Measurements from ENCODE around the gene KRABD2.
"Not testable (repeated sequence)": the region's sequence is repeated elsewhere in the genome, so short reads cannot be mapped to it uniquely, and the experiment has no call there.

KRABD2 gene

DNA sequence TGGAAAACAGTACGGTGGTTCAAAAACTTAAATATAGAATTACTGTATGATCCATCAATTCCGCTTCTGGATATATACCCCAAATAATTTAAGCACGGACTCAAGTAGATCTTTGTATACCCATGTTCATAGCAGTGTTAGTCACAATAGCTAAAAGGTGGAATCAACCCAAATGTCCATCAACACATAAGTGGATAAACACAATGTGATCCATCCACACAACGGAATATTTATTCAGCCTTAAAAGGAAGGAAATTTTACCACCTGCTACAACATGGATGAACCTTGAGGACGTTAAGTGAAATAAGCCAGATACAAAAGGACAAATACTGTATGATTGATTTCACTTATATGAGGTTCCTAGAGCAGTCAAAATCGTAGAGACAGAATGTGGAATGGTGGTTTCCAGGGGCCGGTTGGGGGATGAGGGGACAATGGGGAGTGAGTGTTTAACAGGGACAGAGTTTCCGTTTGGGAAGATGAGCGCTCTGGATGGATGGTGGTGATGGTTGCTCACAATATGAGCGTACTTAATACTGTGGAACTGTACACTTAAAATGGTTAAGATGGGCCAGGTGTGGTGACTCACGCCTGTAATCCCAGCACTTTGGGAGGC lies 26.5 kb upstream of the KRABD2 start:
- H3K4me3 ChIP-seq (ENCODE audit: low read depth, low read length): no peak overlapping the region
- TF ChIP-seq, protein P1, sequence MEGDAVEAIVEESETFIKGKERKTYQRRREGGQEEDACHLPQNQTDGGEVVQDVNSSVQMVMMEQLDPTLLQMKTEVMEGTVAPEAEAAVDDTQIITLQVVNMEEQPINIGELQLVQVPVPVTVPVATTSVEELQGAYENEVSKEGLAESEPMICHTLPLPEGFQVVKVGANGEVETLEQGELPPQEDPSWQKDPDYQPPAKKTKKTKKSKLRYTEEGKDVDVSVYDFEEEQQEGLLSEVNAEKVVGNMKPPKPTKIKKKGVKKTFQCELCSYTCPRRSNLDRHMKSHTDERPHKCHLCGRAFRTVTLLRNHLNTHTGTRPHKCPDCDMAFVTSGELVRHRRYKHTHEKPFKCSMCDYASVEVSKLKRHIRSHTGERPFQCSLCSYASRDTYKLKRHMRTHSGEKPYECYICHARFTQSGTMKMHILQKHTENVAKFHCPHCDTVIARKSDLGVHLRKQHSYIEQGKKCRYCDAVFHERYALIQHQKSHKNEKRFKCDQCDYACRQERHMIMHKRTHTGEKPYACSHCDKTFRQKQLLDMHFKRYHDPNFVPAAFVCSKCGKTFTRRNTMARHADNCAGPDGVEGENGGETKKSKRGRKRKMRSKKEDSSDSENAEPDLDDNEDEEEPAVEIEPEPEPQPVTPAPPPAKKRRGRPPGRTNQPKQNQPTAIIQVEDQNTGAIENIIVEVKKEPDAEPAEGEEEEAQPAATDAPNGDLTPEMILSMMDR (IDR thresholded peaks at IDR 0.05; ENCODE audit: low read depth, low read length): no peak

DNA sequence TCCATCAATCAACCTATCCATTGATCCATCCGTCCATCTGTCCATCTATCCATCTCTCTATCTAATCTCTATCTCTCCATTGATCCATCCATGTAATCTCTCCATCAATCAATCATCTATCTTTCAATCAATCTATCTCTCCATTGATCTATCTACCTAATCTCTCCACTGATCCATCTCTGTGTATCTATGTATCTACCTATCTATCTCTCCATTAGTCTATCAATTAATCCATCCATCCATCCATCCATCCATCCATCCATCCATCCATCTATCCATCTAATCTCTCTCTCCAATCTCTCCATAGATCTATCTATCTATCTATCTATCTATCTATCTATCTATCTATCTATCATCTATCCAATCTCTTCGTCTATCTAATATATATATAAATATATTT lies 24.6 kb upstream of the KRABD2 start:
- H3K4me3 ChIP-seq (ENCODE audit: low read depth, low read length): no peak overlapping the region
- TF ChIP-seq, protein P1 (IDR thresholded peaks at IDR 0.05; ENCODE audit: low read depth, low read length): no peak

DNA sequence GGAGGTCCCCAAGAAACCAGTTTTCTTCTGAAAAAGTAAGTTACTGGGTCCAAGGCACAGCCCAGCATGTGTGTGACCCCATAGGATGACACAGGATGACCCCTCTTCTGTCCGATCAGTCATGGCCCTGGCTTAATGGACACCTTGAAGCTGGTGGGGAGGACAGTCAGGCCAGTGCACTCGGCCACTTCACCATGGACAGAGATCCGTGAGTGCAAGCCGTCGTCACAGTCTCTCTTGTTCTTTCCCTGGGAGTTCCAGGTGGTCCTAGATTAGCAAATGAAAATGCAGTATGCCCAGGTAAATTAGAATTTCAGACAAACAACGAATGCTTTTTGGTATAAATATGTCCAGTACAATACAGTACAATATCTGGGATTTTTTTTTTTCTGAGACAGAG lies 22.5 kb upstream of the KRABD2 start:
- no peak overlapping the region for H3K4me3 ChIP-seq (ENCODE audit: low read depth, low read length)
- TF ChIP-seq, protein P1 (IDR thresholded peaks at IDR 0.05; ENCODE audit: low read depth, low read length): no peak

DNA sequence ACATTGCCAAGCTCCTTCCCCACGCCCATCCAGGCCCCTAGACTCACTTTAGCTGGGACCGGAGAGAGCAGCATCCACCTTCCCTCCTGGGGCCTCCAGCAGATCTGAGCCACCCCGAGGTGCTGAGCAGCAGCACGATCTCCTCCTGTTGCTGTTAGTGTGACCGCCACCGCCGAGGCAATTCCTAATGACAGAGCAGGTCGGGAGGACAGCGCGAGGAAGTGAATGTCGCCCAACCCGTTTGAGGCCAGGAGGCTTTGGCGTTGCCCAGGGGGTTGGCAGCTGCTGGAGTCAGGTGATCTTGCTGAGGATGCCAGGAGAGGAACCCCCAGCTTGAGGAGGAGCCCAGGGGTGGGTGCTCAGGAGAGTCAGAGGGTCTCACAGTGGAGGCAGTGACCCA lies 21.1 kb upstream of the KRABD2 start, which contains the start of gene RNF222:
Gene RNF222 (minus strand): TSS at position 192 of the 400 bp plus-strand sequence. CDS start 4,366 bp downstream, outside the sequence.
- no peak within 1 kb of the TSS for H3K4me3 ChIP-seq (ENCODE audit: low read depth, low read length)
- TF ChIP-seq, protein P1 (IDR thresholded peaks at IDR 0.05; ENCODE audit: low read depth, low read length): no peak

DNA sequence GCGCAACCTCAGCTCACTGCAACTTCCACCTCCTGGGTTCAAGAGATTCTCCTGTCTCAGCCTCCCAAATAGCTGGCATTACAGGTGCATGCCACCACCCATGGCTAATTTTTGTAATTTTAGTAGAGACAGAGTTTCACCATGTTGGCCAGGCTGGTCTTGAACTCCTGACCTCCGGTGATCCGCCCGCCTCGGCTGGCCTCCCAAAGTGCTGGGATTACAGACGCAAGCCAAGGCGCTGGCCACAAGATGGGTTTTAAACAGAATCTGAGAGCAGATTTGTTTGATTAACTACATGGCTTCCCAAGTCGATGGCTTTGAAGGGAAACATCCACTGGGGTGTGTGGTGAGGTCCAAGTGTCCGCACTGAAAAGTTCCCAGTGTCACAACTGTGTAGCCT lies 18.0 kb upstream of the KRABD2 start:
- H3K4me3 ChIP-seq (ENCODE audit: low read depth, low read length): not testable (repeated sequence)

DNA sequence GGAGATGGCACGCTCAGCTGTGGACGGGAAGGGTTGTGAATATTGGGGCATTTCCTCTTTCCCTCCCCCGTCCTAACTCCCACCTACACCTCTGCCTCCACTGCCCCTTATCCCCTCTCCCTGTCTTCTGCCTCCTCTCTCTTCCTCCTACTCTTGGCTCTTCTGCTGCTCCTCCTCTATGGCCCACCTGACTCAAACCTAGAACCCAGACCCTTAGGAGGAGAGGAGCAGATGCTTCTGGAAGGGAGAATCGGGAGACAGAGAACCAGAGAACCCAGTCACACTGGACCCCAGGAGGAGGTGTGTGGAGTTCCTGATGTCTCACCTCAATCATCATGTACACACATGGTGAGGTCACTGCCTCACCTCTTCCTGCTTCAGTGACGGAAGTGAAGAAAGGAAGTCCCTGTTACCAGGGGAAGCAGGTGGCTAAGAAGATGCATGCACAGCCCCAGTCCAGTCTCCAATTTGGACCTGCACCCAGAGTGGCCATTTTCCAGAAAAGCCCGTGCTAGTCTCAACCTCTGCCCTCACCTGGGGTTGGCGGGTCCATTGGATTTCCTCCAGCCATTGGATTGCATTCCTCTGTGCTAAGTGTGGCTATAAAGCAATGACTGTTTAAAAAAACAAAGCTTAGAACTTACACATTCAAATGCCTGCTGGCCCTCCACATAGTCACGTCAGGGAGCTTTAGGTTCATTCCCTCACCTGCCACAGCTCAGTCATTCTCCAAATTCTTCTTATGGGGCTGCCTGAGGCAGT lies 17.1 kb upstream of the KRABD2 start:
- TF ChIP-seq, protein P1 (IDR thresholded peaks at IDR 0.05; ENCODE audit: low read depth, low read length): no peak
- no peak overlapping the region for H3K4me3 ChIP-seq (ENCODE audit: low read depth, low read length)

DNA sequence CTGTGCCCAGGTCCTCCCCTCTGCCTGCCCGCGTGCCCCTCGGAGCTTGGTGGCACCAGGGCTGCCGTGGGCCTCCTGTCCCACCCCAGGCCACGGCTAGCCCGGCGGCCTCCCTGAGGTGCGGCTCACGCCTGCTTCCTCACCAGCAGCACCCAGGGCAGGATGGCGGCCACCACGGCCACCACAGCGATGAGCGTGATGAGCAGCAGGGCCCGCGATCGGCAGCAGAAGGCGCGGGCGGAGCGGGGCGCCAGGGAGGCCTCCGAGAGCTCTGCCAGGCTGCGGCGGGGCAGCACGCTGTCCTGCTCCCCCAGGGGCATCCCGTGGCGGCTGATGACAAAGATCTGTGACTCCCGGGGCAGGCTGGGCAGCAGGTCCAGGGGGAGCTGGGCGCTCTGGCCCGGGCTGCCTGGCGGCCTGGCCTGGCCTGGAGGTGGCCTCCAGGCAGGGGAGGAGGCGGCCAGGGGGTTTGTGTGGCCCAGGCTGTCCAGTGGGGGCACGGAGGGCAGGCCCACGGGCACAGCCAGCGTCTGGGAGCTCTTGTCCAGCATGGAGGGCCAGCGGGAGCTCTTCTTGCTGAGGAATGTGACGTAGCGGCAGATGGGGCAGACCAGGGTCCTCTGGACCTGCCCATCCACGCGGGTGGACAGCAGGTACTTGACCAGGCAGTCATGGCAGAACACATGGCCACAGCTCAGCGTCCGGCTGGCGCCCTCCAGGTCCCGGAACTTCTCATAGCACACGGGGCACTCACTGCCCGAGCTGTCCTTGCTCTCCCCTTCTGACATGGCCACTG lies 16.4 kb upstream of the KRABD2 start:
- TF ChIP-seq, protein P1 (IDR thresholded peaks at IDR 0.05; ENCODE audit: low read depth, low read length): no peak
- H3K4me3 ChIP-seq (ENCODE audit: low read depth, low read length): no peak overlapping the region
